ENCODE data around the gene P4HTM.

- TF ChIP-seq CTCF (IDR thresholded peaks at IDR 0.05) (no peak), ZFX (IDR thresholded peaks at IDR 0.05; ENCODE audit: borderline replicate concordance) (no peak)
Observed at GRCh38 chr3:49001155-49001554, 11.1 kb downstream of the P4HTM start.

Measured in 22Rv1 (cell line).